Kidney tubule cell (primary cell): ENCODE results near the gene COMT.

Experiments
- DNase-seq: peaks from one replicate; pipeline ENCODE4 v3.0.0-alpha.2; 2018; ENCODE audit warnings: low spot score

COMT gene

GRCh38 chr22:19958083-19959042 lies 16.8 kb downstream of the COMT start:
- DNase-seq: no peak

GRCh38 chr22:19959043-19959586 lies 17.5 kb downstream of the COMT start:
- DNase-seq: peak; percentile 82

- DNase-seq: no peak
Observed at GRCh38 chr22:19959587-19960490, 18.3 kb downstream of the COMT start.

GRCh38 chr22:19960491-19961200 lies 19.1 kb downstream of the COMT start:
- no peak for DNase-seq

- DNase-seq: no peak
Observed at GRCh38 chr22:19961201-19961580, 19.6 kb downstream of the COMT start.

GRCh38 chr22:19961868-19962245 lies 20.3 kb downstream of the COMT start:
- no peak for DNase-seq

- peak; percentile 81 for DNase-seq
Observed at GRCh38 chr22:19962246-19962908, 20.8 kb downstream of the COMT start.

- DNase-seq: peak; percentile 96
Observed at GRCh38 chr22:19962909-19963806, 21.6 kb downstream of the COMT start.

GRCh38 chr22:19963863-19964642 lies 22.5 kb downstream of the COMT start:
- DNase-seq: no peak

- DNase-seq: no peak
Observed at GRCh38 chr22:19964701-19965386, 23.3 kb downstream of the COMT start.

- no peak for DNase-seq
Observed at GRCh38 chr22:19965771-19966709, 24.5 kb downstream of the COMT start.

- no peak for DNase-seq
Observed at GRCh38 chr22:19966908-19967750, 25.6 kb downstream of the COMT start.

GRCh38 chr22:19967850-19968449 lies 26.4 kb downstream of the COMT start:
- DNase-seq: no peak

GRCh38 chr22:19968450-19968891 lies 26.9 kb downstream of the COMT start:
- no peak for DNase-seq

- no peak for DNase-seq
Observed at GRCh38 chr22:19969141-19969928, 27.8 kb downstream of the COMT start.
